Measurements from ENCODE around the gene STAB2. TPM values are rescaled to one million over a fixed set of nuclear protein-coding genes. Genes with fewer than 3 reads are reported as not detected.

Gene STAB2
- total and polyA plus RNA-seq, 2 of the 4 experiments (the other 2 are of a cell fraction): not detected

- Histone ChIP-seq H3K18ac (ENCODE audit: low read depth, low read length) (no peak overlapping the region), H2BK15ac (ENCODE audit: low read depth, low read length) (no peak overlapping the region), H3K79me1 (ENCODE audit: low read depth in 1 of 2, low read length in 2 of 2) (no peaks in the 10 kb centered on the region), H2AK9ac (replicated peaks; ENCODE audit: low read depth, low read length, poor library complexity) (no peak overlapping the region), H3K36me3 (ENCODE audit: control insufficient read depth, insufficient read depth, low read length) (no peaks in the 10 kb centered on the region), H2AFZ (replicated peaks; ENCODE audit: low read length, poor library complexity) (no peak overlapping the region), H4K8ac (ENCODE audit: low read depth in 2 of 2, low read length in 2 of 2) (no peak overlapping the region), H2BK20ac (ENCODE audit: low read depth, low read length) (no peak overlapping the region), H2BK5ac (ENCODE audit: low read depth, low read length, poor library complexity, severe bottlenecking) (no peak overlapping the region), H2AK5ac (ENCODE audit: low read depth, low read length) (no peak overlapping the region), H3K23ac (ENCODE audit: low read depth, low read length) (no peak overlapping the region), H4K20me1 (ENCODE audit: insufficient read depth, low read length) (no peaks in the 10 kb centered on the region), H3K4me3 (ENCODE audit: insufficient read depth, low read depth, low read length) (no peak overlapping the region), H4K5ac (ENCODE audit: low read depth, low read length) (no peak overlapping the region), H3K9me3 (ENCODE audit: control insufficient read depth, insufficient read depth, low read length) (no peaks in the 10 kb centered on the region; the same call in 1 of the 2 replicates), H3K27me3 (ENCODE audit: control insufficient read depth, insufficient read depth, low read length) (no peaks in the 10 kb centered on the region; the same call in 1 of the 2 replicates), H3K4ac (ENCODE audit: low read depth, low read length) (no peak overlapping the region), H3K9me1 (ENCODE audit: insufficient read depth, low read length) (no peaks in the 10 kb centered on the region), H3K4me1 (ENCODE audit: control insufficient read depth, insufficient read depth, low read length) (no peaks in the 10 kb centered on the region), H4K91ac (ENCODE audit: insufficient read depth, low read depth, low read length) (no peak overlapping the region), H3K56ac (ENCODE audit: extremely low read depth, insufficient read depth, low read length) (no peak overlapping the region), H2BK120ac (ENCODE audit: low read depth, low read length) (no peak overlapping the region), H3K9ac (ENCODE audit: low read depth, low read length) (no peak overlapping the region), H3K4me2 (ENCODE audit: low read depth, low read length) (no peak overlapping the region), H3K27ac (ENCODE audit: insufficient read depth, low read length) (no peak overlapping the region), H3K14ac (replicated peaks; ENCODE audit: low read depth, low read length) (no peak overlapping the region)
- no peak for ATAC-seq (ENCODE audit: low read depth)
- CTCF ChIA-PET: no interaction called here
- dilution Hi-C loops (cut with HindIII; ENCODE audit: low sequenced_read_pairs, unreplicated experiment): no loop called here
- POLR2A ChIA-PET (ENCODE audit: unreplicated experiment): no interaction called here
- in situ Hi-C loops (cut with MboI; ENCODE audit: low sequenced_read_pairs): no loop called here
- no TSS peak for BruUV-seq (replicated peaks)
- WGBS, 2 experiments (ENCODE audit: extremely low coverage in 2 of 2, insufficient read length in 1 of 2): no CpG with 5 or more reads among the region's 1 CpG
- TF ChIP-seq MAZ (IDR thresholded peaks at IDR 0.05; ENCODE audit: borderline replicate concordance, low read depth, low read length) (no peak), RCOR1 (IDR thresholded peaks at IDR 0.05; ENCODE audit: insufficient replicate concordance, low read length) (no peak), FOS (IDR thresholded peaks at IDR 0.05; ENCODE audit: low read depth, low read length) (no peak), SMC3 (IDR thresholded peaks at IDR 0.05; ENCODE audit: low read depth, low read length) (no peak), BHLHE40 (IDR thresholded peaks at IDR 0.05; ENCODE audit: low read depth, low read length) (no peak), ELK1 (IDR thresholded peaks at IDR 0.05; ENCODE audit: borderline replicate concordance, low read depth, low read length) (no peak), CHD1 (IDR thresholded peaks at IDR 0.05; ENCODE audit: low read depth, low read length) (no peak), POLR2A (IDR thresholded peaks at IDR 0.05; ENCODE audit: low read depth, low read length) (no peak), CTCF (conservative IDR thresholded peaks at IDR 0.05; ENCODE audit: low read depth, low read length) (no peak), NFE2L2 (IDR thresholded peaks at IDR 0.05; ENCODE audit: low read depth, low read length) (no peak), MAFK (IDR thresholded peaks at IDR 0.05; ENCODE audit: low read depth, low read length) (no peak), USF2 (IDR thresholded peaks at IDR 0.05; ENCODE audit: low read depth, low read length) (no peak), RAD21 (IDR thresholded peaks at IDR 0.05; ENCODE audit: low read length) (no peak), MXI1 (IDR thresholded peaks at IDR 0.05; ENCODE audit: borderline replicate concordance, low read depth, low read length) (no peak)
- intact Hi-C loops (cut with micrococcal nuclease): no loop called here
- no peak for DNase-seq
Measured at GRCh38 chr12:103640410-103640809, 53.3 kb downstream of the STAB2 start.
